ENCODE results near the gene HP1BP3. TPM values are rescaled to one million over a fixed set of nuclear protein-coding genes. Genes with fewer than 3 reads are reported as not detected.

The HP1BP3 gene
- total and polyA plus RNA-seq, 2 of the 4 experiments (the other 2 are of a cell fraction), result 88.4 to 151 TPM

DNA sequence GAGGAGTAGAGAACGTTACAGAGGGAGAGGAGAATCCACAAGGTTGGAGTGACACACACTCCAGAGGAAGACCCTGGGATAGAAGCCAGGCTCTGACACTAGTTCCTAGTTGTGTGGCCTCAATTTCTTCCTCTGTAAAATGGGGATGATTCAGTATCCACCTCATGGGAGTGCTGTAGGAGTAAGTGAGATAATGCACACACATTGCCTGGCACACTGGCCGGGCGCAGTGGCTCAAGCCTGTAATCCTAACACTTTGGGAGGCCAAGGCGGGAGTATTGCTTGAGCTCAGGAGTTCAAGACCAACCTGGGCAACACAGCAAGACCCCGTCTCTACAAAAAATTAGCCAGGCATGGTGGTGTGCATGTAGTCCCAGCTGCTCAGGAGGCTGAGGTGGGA, 78.2 kb downstream of the HP1BP3 start:
- H3K79me1 ChIP-seq (ENCODE audit: low read depth in 1 of 2, low read length in 2 of 2), result no peaks in the 10 kb centered on the region
- TF ChIP-seq, protein P1, sequence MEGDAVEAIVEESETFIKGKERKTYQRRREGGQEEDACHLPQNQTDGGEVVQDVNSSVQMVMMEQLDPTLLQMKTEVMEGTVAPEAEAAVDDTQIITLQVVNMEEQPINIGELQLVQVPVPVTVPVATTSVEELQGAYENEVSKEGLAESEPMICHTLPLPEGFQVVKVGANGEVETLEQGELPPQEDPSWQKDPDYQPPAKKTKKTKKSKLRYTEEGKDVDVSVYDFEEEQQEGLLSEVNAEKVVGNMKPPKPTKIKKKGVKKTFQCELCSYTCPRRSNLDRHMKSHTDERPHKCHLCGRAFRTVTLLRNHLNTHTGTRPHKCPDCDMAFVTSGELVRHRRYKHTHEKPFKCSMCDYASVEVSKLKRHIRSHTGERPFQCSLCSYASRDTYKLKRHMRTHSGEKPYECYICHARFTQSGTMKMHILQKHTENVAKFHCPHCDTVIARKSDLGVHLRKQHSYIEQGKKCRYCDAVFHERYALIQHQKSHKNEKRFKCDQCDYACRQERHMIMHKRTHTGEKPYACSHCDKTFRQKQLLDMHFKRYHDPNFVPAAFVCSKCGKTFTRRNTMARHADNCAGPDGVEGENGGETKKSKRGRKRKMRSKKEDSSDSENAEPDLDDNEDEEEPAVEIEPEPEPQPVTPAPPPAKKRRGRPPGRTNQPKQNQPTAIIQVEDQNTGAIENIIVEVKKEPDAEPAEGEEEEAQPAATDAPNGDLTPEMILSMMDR (conservative IDR thresholded peaks at IDR 0.05; ENCODE audit: low read depth, low read length), result no peak
- H3K4me1 ChIP-seq (ENCODE audit: control insufficient read depth, insufficient read depth, low read length), result no peaks in the 10 kb centered on the region
- ChIA-PET POLR2A (ENCODE audit: unreplicated experiment) (no interaction called here), CTCF (no interaction called here)
- H3K36me3 ChIP-seq (ENCODE audit: control insufficient read depth, insufficient read depth, low read length), result no peaks in the 10 kb centered on the region
- 100% methylated on average over 3 of the region's 5 CpGs; no CpG with 5 or more reads in 1 of the 2 experiments for WGBS, 2 experiments (ENCODE audit: extremely low coverage in 2 of 2, insufficient read length in 1 of 2)
- H2BK120ac ChIP-seq (ENCODE audit: low read depth, low read length), result no peak overlapping the region
- no peak overlapping the region for H4K8ac ChIP-seq (ENCODE audit: low read depth in 2 of 2, low read length in 2 of 2)
- H4K5ac ChIP-seq (ENCODE audit: low read depth, low read length), result no peak overlapping the region
- no peak overlapping the region for H3K56ac ChIP-seq (ENCODE audit: extremely low read depth, insufficient read depth, low read length)
- H2AK5ac ChIP-seq (ENCODE audit: low read depth, low read length), result no peak overlapping the region
- H2BK15ac ChIP-seq (ENCODE audit: low read depth, low read length), result no peak overlapping the region
- H3K14ac ChIP-seq (replicated peaks; ENCODE audit: low read depth, low read length), result no peak overlapping the region
- H4K91ac ChIP-seq (ENCODE audit: insufficient read depth, low read depth, low read length), result no peak overlapping the region
- intact Hi-C loops (cut with micrococcal nuclease), result no loop called here
- H3K4ac ChIP-seq (ENCODE audit: low read depth, low read length), result no peak overlapping the region
- DNase-seq (no peak), ATAC-seq (ENCODE audit: low read depth) (no peak)
- H3K9me1 ChIP-seq (ENCODE audit: insufficient read depth, low read length), result no peaks in the 10 kb centered on the region
- H2AK9ac ChIP-seq (replicated peaks; ENCODE audit: low read depth, low read length, poor library complexity), result peak overlapping the region; percentile 37
- dilution Hi-C loops (cut with HindIII; ENCODE audit: low sequenced_read_pairs, unreplicated experiment), result no loop called here
- H3K4me3 ChIP-seq (ENCODE audit: insufficient read depth, low read depth, low read length), result no peak overlapping the region
- H3K18ac ChIP-seq (ENCODE audit: low read depth, low read length), result no peak overlapping the region
- no peak overlapping the region for H3K4me2 ChIP-seq (ENCODE audit: low read depth, low read length)
- H3K9ac ChIP-seq (ENCODE audit: low read depth, low read length), result no peak overlapping the region
- no TSS peak for BruUV-seq (replicated peaks)
- in situ Hi-C loops (cut with MboI; ENCODE audit: low sequenced_read_pairs), result no loop called here
- no peak overlapping the region for H2BK5ac ChIP-seq (ENCODE audit: low read depth, low read length, poor library complexity, severe bottlenecking)
- no peaks in the 10 kb centered on the region for H3K9me3 ChIP-seq (ENCODE audit: control insufficient read depth, insufficient read depth, low read length)
- no peaks in the 10 kb centered on the region for H3K27me3 ChIP-seq (ENCODE audit: control insufficient read depth, insufficient read depth, low read length)
- no peak overlapping the region for H2AFZ ChIP-seq (replicated peaks; ENCODE audit: low read length, poor library complexity)
- H2BK20ac ChIP-seq (ENCODE audit: low read depth, low read length), result no peak overlapping the region
- H3K27ac ChIP-seq (ENCODE audit: insufficient read depth, low read length), result no peak overlapping the region
- H4K20me1 ChIP-seq (ENCODE audit: insufficient read depth, low read length), result no peaks in the 10 kb centered on the region; the same call in 1 of the 2 replicates
- no peak overlapping the region for H3K23ac ChIP-seq (ENCODE audit: low read depth, low read length)
